ENCODE results near the gene ARHGEF17.

- TF ChIP-seq TAF1 (IDR thresholded peaks at IDR 0.05; ENCODE audit: borderline replicate concordance, insufficient read depth, low read length): no peak
- TF ChIP-seq POLR2AphosphoS5 (IDR thresholded peaks at IDR 0.05; ENCODE audit: low read depth, low read length): no peak
Observed at GRCh38 chr11:73333173-73333572, 25.1 kb downstream of the ARHGEF17 start.
